Hematopoietic multipotent progenitor cell treated with erythropoietin and hydrocortisone succinate and interleukin-3 and kit ligand, for 6 days (in vitro differentiated cells): ENCODE measurements around the gene KBTBD8.

ENCODE experiments used
- DNase-seq: peaks from one replicate; pipeline ENCODE4 v3.0.0-alpha.2; 2015

Gene KBTBD8

GRCh38 chr3:67044955-67045354 is 46.8 kb downstream of the KBTBD8 start:
- no peak for DNase-seq

- no peak for DNase-seq
Measured at GRCh38 chr3:67045711-67046465, 47.8 kb downstream of the KBTBD8 start.

DNA sequence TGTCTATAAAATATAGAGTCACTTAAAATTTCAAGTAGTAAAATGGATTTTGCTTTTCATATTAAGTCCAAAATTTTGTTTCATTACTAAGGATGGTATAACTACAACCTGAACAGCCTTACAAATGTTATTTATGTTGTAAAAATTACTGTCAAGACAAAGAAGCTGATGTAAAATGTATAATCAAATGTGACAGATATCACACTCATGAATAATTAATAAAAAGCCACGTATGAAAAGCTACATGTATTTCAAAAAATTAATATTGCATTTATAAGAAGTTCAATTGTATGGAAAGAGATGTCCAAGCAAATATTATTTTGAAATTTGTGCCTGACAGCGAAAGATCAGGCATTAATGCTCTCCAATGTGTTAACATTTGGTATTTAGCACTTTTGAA is 48.9 kb downstream of the KBTBD8 start:
- DNase-seq, result no peak

- DNase-seq, result no peak
Measured at GRCh38 chr3:67048067-67048714, 50.1 kb downstream of the KBTBD8 start.

DNA sequence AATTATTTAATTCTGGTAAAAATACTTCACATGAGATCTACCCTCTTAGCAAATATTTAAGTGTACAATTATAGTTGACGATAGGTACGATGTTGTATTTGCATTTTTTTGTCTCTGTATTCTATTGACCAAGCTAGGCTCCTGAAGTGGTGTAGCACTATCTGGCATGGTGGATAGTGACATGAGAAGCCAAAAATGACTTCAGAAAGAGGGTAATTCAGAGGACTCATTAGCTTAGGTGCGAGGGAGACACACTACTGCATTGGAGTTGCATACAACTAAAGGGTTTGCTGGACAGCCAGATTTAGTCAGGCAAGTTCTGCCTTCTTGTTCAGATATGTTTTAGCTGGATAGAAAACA is 50.6 kb downstream of the KBTBD8 start:
- no peak for DNase-seq

DNA sequence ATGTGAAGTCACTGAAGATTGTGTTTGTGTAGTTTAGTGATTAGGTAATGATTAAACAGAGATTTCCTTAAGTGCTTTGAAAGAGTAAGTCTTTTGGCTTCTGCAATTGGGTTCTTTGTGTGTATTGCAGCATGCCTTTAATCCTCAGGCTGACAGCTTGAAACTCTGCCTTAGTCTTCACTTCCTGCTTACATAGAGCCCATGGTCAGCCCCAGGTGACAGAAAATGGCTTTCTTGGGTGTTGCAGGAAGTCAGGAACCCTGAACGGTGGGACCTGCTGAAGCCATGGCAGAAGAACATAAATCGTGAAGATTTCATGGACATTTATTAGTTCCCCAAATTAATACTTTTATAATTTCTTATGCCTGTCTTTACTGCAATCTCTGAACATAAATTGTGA is 61.3 kb downstream of the KBTBD8 start:
- no peak for DNase-seq
